ENCODE measurements around the gene PPP1R9B.

PPP1R9B gene

DNA sequence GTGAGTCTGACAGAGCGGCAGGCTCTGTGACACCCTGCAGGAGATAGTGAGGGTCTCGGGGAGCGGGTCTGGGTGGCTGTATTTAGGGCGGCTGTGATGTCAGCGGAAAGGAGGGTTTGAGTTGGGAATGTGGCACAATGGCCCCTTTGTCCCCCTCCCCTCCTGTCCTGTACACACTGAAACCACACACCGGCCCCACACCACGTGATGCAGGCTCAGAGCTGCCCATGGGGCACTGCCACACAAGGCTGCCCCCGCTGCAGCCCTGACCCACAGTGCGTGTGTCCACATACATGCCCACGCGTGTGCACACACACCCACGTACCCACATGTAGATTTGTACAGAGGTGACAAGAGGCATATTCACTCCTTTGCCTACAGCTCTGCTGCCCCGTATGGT is 30.7 kb upstream of the PPP1R9B start:
- H3K9ac ChIP-seq (ENCODE audit: low read depth, low read length): no peak overlapping the region
- H3K79me2 ChIP-seq (ENCODE audit: insufficient read depth, low read length): no peaks in the 10 kb centered on the region
- no peak overlapping the region for H2AFZ ChIP-seq (ENCODE audit: low read depth, low read length)
- no peaks in the 10 kb centered on the region for H3K9me3 ChIP-seq (ENCODE audit: insufficient read depth, low read length, severe bottlenecking)
- H3K36me3 ChIP-seq (ENCODE audit: insufficient read depth, low read length): no peaks in the 10 kb centered on the region
- no peak for ATAC-seq (ENCODE audit: insufficient read depth, low read depth)
- H3K4me2 ChIP-seq (ENCODE audit: insufficient read depth, low read length): no peak overlapping the region
- H3K27ac ChIP-seq (ENCODE audit: low read length): no peak overlapping the region
- TF ChIP-seq EZH2 (IDR thresholded peaks at IDR 0.05; ENCODE audit: borderline replicate concordance, low read depth, low read length, severe bottlenecking): no peak
- TF ChIP-seq, protein P1, sequence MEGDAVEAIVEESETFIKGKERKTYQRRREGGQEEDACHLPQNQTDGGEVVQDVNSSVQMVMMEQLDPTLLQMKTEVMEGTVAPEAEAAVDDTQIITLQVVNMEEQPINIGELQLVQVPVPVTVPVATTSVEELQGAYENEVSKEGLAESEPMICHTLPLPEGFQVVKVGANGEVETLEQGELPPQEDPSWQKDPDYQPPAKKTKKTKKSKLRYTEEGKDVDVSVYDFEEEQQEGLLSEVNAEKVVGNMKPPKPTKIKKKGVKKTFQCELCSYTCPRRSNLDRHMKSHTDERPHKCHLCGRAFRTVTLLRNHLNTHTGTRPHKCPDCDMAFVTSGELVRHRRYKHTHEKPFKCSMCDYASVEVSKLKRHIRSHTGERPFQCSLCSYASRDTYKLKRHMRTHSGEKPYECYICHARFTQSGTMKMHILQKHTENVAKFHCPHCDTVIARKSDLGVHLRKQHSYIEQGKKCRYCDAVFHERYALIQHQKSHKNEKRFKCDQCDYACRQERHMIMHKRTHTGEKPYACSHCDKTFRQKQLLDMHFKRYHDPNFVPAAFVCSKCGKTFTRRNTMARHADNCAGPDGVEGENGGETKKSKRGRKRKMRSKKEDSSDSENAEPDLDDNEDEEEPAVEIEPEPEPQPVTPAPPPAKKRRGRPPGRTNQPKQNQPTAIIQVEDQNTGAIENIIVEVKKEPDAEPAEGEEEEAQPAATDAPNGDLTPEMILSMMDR (IDR thresholded peaks at IDR 0.05; ENCODE audit: borderline replicate concordance, extremely low read depth, low read length, poor library complexity, severe bottlenecking): no peak
- DNase-seq: no peak
- H3K4me1 ChIP-seq (ENCODE audit: insufficient read depth, low read length): 0 out of 2 replicates have a peak, but pooled peaks cover 3% of the 10 kb centered on the region
- no peaks in the 10 kb centered on the region for H4K20me1 ChIP-seq (ENCODE audit: insufficient read depth, low read length)
- no peaks in the 10 kb centered on the region for H3K27me3 ChIP-seq (ENCODE audit: insufficient read depth, low read length, poor library complexity)
- no peak overlapping the region for H3K4me3 ChIP-seq (ENCODE audit: low read depth in 1 of 2, low read length in 2 of 2)

DNA sequence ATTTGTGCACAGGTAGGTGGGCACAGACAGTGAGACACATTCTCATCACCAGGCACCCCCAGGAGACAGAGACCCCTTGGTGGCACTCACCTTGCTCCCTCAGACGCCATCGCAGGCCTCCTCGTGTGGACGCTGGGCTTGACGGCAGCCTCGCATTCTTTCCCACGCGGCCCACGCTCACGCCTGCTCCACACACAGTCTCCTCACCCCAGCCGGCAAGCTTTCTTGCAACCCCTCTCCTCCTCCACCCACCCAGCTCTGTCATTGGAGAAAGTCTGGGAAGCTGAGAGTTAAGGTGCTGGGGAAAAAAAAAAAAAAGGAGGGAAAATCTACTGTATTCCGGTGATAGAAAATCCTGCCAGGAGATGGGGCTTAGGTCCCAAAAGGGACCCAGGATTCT is 30.1 kb upstream of the PPP1R9B start:
- ATAC-seq (ENCODE audit: insufficient read depth, low read depth) (no peak), DNase-seq (no peak)
- no peak for TF ChIP-seq EZH2 (IDR thresholded peaks at IDR 0.05; ENCODE audit: borderline replicate concordance, low read depth, low read length, severe bottlenecking)
- TF ChIP-seq, protein P1 (IDR thresholded peaks at IDR 0.05; ENCODE audit: borderline replicate concordance, extremely low read depth, low read length, poor library complexity, severe bottlenecking): no peak
- Histone ChIP-seq H3K27me3 (ENCODE audit: insufficient read depth, low read length, poor library complexity) (no peaks in the 10 kb centered on the region), H4K20me1 (ENCODE audit: insufficient read depth, low read length) (no peaks in the 10 kb centered on the region), H3K36me3 (ENCODE audit: insufficient read depth, low read length) (no peaks in the 10 kb centered on the region), H3K9ac (ENCODE audit: low read depth, low read length) (no peak overlapping the region), H2AFZ (ENCODE audit: low read depth, low read length) (no peak overlapping the region), H3K4me1 (ENCODE audit: insufficient read depth, low read length) (0 out of 2 replicates have a peak, but pooled peaks cover 3% of the 10 kb centered on the region), H3K27ac (ENCODE audit: low read length) (no peak overlapping the region), H3K79me2 (ENCODE audit: insufficient read depth, low read length) (no peaks in the 10 kb centered on the region), H3K9me3 (ENCODE audit: insufficient read depth, low read length, severe bottlenecking) (no peaks in the 10 kb centered on the region), H3K4me2 (ENCODE audit: insufficient read depth, low read length) (no peak overlapping the region), H3K4me3 (ENCODE audit: low read depth in 1 of 2, low read length in 2 of 2) (no peak overlapping the region)

DNA sequence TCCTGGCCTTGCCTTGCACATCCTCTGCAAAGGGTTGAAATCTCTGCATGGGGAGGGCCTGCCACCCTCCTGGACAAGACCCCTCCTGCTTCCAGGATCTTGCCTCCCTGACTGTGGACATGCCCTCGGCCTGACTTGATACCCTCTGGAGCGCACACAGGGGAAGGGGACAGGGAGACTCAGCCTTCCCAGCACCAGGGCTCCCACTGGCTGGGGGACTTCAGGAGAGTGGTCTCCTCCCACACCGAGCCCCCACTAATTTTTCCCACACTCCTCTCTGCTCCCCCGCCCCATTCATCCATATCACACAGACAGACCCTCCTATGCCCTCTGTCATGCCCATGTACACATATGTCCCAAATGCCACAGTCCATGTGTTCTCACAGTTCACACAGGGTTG is 29.6 kb upstream of the PPP1R9B start:
- Histone ChIP-seq H2AFZ (ENCODE audit: low read depth, low read length) (no peak overlapping the region), H3K4me2 (ENCODE audit: insufficient read depth, low read length) (no peak overlapping the region), H3K79me2 (ENCODE audit: insufficient read depth, low read length) (no peaks in the 10 kb centered on the region), H4K20me1 (ENCODE audit: insufficient read depth, low read length) (no peaks in the 10 kb centered on the region), H3K9ac (ENCODE audit: low read depth, low read length) (no peak overlapping the region), H3K27ac (ENCODE audit: low read length) (no peak overlapping the region), H3K36me3 (ENCODE audit: insufficient read depth, low read length) (no peaks in the 10 kb centered on the region), H3K9me3 (ENCODE audit: insufficient read depth, low read length, severe bottlenecking) (no peaks in the 10 kb centered on the region), H3K4me3 (ENCODE audit: low read depth in 1 of 2, low read length in 2 of 2) (no peak overlapping the region), H3K27me3 (ENCODE audit: insufficient read depth, low read length, poor library complexity) (no peaks in the 10 kb centered on the region), H3K4me1 (ENCODE audit: insufficient read depth, low read length) (0 out of 2 replicates have a peak, but pooled peaks cover 3% of the 10 kb centered on the region)
- TF ChIP-seq, protein P1 (IDR thresholded peaks at IDR 0.05; ENCODE audit: borderline replicate concordance, extremely low read depth, low read length, poor library complexity, severe bottlenecking): no peak
- TF ChIP-seq EZH2 (IDR thresholded peaks at IDR 0.05; ENCODE audit: borderline replicate concordance, low read depth, low read length, severe bottlenecking): no peak
- DNase-seq (no peak), ATAC-seq (ENCODE audit: insufficient read depth, low read depth) (no peak)
